HG03442 (cell line): Measurements from ENCODE around the gene MAGI1.
"Not testable (repeated sequence)": the region's sequence is repeated elsewhere in the genome, so short reads cannot be mapped to it uniquely, and the experiment has no call there.

Source experiments
- ATAC-seq: cut with Tn5 transposase; IDR thresholded peaks from one replicate; pipeline ENCODE4 v1.9.1; 2021; ENCODE audit warnings: mild to moderate bottlenecking, moderate library complexity; ENCODE audit not compliant: unreplicated experiment

MAGI1 gene

DNA sequence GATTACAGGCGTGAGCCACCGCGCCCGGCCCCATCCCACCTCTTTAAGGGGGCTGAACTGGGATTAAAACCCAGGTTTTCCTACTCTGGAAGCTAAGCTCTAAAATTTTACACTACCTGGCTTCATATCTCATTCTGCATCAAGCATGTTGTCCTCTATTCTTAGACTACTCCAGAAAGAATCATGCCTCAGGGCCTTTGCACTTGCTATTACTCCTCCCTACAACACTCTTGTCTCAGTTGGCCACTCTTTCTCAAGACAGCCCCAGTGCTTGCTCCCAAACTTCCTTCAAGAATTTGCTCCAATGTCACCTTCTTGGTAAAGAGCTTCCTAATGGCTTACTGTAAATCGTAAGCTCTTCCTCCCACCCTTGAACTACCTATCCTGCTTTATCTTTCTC lies 521.7 kb downstream of the MAGI1 start:
- no peak for ATAC-seq

DNA sequence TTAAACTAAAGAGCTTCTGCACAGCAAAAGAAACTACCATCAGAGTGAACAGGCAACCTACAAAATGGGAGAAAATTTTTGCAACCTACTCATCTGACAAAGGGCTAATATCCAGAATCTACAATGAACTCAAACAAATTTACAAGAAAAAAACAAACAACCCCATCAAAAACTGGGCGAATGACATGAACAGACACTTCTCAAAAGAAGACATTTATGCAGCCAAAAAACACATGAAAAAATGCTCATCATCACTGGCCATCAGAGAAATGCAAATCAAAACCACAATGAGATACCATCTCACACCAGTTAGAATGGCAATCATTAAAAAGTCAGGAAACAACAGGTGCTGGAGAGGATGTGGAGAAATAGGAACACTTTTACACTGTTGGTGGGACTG lies 524.4 kb downstream of the MAGI1 start:
- ATAC-seq, result not testable (repeated sequence)

DNA sequence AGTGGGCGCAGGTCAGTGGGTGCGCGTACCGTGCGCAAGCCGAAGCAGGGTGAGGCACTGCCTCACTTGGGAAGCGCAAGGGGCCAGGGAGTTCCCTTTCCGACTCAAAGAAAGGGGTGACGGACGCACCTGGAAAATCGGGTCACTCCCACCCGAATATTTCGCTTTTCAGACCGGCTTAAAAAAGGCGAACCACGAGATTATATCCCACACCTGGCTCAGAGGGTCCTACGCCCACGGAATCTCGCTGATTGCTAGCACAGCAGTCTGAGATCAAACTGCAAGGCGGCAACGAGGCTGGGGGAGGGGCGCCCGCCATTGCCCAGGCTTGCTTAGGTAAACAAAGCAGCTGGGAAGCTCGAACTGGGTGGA lies 529.3 kb downstream of the MAGI1 start:
- ATAC-seq, result not testable (repeated sequence)

DNA sequence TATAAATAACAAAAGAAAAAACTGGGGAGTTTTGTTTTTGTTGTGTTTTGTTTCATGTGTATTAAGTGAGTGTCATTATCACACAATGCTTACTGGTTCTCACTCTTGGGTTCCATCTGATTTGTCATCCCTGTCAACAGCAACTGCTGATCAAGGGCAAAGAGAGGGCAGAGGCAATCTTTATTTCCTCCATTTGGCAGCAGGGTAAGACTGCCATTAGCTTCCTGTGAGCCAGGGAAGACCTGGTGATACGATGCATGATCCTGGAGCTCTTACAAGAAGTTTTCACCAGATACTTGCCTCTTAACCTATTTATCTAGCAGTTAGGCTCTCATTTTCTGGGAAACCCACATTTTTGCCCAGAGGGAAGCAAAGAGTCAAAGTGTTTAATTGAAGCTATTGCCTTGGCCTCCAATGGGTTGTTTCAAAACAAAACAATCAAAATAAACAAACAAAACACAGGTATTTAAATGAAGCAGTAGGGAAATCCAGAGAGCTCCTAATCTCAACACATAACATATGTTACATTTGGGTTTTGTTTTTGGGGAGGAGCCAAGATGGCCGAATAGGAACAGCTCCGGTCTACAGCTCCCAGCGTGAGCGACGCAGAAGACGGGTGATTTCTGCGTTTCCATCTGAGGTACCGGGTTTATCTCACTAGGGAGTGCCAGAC lies 529.8 kb downstream of the MAGI1 start:
- ATAC-seq, result no peak

DNA sequence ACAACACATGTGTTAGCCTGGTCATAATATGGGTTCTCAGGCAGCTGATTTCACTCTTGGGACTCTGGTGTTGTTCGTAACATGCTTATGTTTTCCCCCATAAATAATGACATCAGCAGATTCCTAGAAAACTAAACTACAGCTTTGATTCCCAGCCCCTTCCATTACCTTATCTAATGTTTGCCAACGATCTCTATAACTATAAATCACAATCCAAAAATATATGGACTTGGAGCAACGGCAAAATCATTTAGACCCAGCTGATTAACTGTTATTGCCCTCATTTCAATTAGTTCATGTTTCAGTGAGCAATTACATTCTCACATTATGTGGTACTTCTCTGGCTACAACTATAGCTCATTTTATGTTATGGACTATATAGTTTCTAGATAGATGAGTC lies 531.3 kb downstream of the MAGI1 start:
- no peak for ATAC-seq

DNA sequence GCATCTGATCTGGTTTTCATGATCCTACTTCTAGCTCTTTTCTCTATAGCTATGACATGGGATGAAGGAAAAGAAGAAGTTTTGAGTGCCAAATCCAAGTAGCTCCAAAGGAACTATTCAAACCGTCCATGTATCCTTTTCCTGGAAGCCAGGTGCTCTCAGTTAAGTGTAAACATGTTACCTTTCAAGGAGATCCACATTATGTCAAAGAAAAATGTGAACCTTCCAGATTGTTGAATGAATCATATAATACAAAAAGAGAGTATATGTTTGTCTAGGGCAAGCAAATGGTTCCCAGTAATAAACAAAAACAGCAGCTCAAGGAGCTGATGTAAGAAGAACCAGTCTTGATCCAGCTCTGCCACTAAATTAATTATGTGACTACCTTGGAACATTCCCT lies 534.9 kb downstream of the MAGI1 start:
- no peak for ATAC-seq

DNA sequence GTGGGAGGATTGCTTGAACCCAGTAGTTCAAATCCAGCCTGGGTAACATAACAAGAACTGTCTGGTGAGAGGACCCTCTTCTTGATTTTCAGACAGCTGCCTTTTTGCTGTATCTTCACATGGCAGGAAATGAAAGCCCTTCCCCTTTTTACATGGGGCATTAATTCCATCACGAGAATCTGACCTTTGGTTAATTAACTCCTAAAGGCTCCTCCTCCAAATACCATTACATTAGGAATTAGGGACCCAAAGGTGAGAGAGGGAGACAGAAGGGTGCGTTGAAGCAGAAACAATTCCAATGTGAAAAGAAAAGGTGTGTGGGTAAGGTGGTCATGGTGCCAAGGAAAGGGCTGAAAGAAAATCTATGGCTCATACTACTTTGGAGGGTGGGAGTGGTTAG lies 536.2 kb downstream of the MAGI1 start:
- no peak for ATAC-seq

DNA sequence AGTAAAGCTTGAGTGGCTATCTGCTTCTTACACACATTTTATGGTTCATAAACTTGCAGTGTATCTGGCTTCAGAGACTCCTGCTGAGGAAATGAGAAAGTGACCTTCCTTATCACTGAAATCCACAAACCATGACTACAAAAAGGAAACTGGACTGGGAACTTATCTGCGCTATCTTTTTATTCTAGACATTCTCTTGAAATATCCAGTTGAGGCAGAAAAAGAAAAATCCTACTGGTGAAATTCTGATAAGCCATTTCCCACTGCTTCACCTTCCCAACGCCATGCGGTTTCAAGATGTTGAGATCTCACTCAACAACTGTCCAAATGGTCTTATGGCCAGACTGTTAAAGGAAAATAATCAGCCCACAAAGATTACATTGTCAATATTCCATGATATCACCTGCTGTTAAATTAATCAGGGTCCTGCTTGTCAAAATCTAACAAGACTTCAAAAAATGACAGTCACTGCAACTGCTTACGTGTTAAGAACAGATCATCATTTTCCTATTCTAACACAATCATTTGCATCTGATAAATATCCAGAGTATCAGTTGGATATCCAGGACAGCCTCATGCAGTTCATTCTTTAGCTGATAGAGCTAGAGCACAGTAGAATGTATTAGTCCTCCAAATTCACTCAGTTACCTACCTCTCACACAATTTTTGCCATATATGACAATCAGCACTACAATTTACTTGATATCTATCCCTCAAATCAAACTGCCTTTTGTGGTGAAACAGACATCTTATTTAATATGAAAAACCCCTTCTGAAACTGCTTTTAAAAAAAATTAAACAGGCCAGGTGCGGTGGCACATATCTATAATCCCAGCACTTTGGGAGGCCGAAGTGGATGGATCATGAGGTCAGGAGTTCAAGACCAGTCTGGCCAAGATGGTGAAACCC lies 538.1 kb downstream of the MAGI1 start:
- no peak for ATAC-seq

DNA sequence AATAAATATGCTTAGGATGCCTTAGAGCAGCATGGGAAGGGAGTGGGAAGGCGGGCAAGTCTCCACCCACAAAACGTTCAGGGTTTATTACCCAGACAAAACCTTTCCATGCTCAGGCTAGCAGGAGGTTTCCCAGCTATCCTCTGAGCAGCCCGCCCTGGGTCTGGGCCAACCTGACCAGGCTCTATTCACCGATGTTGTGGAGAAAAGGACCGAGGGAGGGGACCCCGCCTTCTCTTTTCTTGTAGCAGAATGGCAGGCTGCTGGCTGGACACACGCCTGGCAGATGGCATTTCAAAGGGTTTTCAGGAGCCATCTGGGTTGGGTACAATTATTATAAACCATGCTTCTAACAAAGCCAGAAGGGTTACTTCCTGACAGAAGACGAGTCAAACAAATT lies 540.9 kb downstream of the MAGI1 start:
- no peak for ATAC-seq

DNA sequence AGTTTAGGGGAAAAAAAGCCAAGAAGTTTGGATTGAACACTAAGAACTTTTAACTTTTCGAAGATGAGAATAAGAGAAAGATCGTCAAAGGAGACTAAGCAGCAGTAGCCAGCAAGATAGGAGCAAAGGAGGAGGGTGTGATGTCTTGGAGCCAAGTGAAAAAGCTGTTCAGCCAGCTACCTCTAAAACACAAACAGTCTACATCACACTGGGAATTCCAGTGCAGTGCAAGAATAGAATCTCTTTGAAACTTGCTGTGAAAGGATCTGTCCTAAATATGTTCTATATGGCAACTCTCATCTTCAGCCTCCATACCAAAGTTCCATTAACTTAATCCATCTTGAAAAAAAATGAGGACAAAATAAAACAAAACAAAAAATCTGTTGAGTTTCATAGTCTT lies 541.5 kb downstream of the MAGI1 start:
- no peak for ATAC-seq

DNA sequence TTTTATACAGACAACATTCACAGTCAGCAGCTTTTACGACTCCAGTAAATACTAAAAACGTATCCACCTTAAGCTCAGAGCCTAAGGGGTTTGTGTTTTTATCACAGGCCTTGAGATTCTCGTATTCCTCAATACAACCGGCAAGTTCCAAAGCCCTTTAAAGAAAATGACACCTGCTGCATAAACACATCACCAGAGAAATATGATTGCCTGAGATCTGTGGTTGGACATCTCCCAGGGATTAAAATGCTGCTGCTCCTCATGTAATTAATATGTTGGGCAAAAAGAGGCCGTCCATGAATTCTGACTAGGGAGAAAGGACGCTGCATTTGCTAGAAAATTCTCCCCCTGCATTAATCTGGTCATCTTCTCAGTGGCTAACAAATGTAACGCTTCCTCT lies 544.8 kb downstream of the MAGI1 start:
- no peak for ATAC-seq

DNA sequence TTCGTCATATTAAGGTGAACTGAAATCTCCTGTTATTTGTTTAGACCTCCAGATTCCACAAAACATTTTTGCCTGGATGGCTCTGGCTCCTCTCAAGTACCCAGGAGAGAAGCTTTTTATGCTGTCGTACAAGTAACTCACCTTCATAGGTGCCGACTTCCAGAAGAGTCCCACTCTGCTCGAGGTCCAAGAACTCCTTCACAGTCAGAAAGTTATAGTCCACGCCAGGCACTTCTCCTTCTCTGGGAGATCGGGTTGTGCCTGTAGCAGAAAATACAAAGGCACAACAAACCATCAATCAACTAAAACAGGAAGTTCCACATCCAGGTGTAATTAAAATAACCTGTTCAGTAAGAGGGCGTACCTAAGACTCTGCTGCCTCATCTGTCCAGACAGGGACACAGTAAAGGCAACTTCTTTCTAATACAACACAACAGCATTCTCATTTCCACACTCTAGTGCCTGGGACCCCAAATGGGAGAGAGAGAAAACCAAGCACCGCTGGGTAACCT lies 545.3 kb downstream of the MAGI1 start:
- ATAC-seq, result no peak

DNA sequence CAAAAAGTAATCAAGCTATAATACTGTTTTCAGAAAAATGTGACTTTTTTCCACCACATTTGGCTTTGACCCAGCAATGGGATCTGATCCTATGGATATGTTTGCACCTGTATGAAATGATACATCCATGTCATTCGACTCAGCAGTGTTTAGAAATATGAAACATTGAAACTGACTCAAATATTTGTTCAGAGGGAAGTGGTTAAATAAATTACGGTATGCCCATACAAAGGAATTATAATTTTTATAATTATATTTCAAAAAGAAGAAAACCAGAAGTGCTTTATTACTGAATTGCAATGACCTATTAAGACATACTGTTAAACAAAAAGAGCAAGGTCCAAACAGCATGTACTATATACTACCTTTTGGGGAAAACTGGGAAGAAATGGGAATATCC lies 546.5 kb downstream of the MAGI1 start:
- ATAC-seq, result no peak

DNA sequence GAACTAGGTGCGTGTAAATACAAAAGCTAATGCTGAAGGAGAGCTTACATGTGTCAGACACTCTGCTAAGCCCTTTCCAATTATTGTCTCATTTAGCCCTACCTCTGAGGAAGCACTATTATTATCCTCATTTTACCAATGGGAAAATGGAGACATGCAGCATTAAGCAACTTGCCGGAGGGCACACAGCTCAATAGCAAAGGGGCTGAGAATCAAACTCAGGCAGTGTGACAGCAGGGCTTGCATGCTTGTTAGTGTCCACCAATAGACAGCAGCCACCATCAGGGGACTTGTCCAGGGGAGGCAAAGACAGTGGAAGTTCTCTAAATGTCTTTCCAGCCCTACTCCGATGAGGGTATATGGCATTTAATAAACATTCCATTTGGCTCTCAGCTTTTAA lies 548.6 kb downstream of the MAGI1 start:
- ATAC-seq, result no peak

DNA sequence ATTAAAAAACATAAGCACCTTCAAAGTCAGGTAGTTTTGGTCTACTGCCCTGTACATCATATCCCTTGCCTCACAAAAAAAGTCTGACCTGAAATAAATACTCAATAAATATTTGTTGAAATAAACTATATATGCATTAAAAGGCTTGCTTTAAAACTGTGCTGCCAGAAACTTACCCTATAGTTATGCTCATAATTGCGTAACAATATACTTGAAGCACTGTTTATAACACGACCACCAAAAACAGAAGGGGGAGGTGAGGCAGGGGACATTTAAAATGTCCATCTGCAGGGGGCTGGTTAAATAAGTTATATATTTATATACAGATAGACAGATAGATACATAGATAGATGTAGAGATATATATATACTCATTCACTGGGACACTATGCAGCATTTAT lies 549.5 kb downstream of the MAGI1 start:
- no peak for ATAC-seq

DNA sequence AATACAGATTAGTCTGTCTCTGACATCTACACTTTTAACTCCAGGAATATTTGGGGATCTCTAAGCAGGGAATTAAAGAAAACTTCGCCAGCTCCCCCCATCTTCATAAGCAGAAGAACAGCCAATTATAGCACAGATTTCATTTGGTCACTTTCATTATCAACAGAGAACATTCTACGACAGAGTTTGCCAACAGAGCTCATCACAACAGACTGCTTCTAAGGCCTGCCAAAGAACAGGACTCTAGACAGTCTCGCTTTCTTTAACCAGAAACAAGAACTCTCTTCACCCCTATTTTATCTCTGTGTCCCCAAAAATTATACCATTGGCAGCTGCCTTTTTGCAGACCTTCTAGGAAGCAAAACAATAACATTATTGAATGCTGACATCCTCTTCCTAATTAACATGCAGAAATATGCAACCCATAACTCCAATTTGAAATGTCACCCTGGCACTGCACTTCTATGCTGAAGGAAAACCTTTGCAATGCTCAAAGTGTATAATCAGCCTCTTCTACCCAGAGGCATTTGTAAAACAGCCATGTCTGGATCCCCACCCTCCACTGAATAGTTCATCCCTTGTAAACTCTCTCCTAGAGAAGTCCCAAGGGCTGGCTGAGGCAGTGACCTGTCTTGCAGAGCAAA lies 552.8 kb downstream of the MAGI1 start:
- ATAC-seq, result no peak

DNA sequence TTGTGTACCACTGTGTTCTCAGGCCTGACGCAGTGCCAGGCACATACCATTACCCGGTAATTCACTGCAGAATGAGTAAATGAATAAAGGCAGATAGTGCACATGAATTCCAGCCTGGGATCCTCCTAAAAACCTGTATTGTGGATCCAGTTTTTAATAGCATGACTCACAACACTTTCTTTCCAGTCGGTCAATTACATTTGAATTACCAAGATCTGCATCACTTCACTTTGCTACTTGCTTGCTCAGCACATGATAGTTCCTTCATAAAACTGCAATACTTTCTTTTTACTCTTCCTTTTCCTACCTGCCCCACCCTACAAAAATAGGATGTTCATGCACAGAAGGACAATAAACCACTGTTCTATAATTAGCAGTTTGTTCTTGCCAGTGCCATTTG lies 553.8 kb downstream of the MAGI1 start:
- ATAC-seq, result no peak

DNA sequence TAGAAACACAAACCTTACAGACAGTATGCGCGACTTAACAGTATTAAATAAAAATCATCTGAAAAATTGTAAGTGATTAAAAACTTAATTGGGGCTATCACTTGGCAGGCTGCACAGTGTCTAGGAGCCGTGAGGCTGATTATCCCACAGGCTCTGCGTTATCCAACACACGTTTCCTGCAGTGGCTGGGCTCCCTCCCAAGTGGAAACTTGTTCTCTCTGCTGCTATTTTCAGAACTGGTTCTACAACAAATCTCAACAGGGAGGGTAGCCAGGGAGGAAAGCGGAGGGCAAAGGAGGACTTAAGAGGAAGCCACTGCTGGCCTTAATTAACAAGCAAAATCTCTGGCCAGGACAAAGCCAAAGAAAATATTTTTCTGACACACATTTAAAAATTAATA lies 555.2 kb downstream of the MAGI1 start:
- no peak for ATAC-seq

DNA sequence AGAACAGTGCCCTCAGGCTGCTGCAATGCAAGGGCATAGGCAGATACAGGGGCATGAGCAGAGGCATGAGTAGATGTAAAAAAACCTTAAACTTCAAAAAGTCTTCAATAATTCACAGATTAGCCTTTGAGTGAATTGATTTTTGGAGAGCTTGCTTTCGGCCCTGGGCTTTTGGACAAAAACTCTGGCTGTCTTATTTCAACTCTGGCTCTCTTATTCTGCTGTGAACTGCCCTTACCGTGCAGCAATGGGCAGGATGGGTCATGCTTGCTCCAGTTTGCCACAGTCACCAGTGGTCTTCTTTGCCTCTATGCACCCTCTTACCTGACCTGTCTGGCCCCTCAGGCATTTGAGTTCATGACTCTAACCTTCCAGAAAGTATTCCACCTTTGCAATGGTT lies 555.7 kb downstream of the MAGI1 start:
- ATAC-seq, result no peak

DNA sequence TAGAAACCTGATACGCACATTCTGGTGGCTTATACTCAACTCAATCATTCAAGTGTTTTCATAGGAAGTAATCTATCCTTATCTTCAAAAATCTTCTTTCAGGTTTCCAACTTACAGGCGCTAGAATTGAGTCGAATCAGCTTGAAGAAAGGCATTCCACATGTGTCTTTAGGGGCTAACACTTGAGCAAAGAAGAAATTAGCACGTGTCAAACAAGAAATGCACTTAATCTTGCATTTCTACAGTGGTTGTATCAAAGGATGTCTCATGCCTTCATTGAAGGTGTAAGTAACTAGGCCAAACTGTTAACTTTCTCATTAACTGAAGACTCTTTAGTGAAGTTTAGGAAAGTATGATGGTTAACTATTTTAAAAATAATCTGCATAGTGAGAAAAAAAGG lies 557.6 kb downstream of the MAGI1 start:
- ATAC-seq, result no peak

DNA sequence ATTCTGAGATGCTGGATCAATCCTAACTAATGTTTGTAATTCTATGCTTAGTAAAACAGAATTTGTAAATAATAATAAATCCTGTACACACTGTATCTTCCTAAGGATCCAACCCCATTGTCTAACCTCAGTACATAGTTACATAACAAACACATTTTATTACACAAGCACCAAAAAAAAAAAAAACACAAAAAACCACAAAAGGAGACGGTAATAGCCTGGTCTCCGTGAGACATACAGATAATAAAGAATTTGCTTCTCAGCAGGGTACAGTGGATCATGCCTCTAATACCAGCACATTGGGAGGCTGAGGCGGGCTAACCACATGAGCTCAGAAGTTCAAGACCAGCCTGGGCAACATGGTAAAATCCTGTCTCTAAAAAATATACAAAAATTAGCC lies 558.7 kb downstream of the MAGI1 start:
- ATAC-seq, result no peak
